DND-41 (cell line): ENCODE measurements around the gene PHACTR3.

Source experiments
- ATAC-seq: fragments of 200-7000 bp; cut with Tn5 transposase; 3 replicates; pipeline ENCODE4 v1.9.1; 2021; ENCODE audit warnings: low read depth; ENCODE audit not compliant: insufficient read depth
- DNase-seq: peaks from one replicate; pipeline ENCODE4 v3.0.0-alpha.2; 2020
- H2AFZ ChIP-seq: 2 replicates; pipeline ENCODE4 v1.6.0; 2012; ENCODE audit warnings: low read depth, low read length
- H3K27ac ChIP-seq: 2 replicates; pipeline ENCODE4 v1.5.1; 2012; ENCODE audit warnings: low read length, inconsistent platforms
- H3K27me3 ChIP-seq: fragments of 200-600 bp; sonication (generic); 2 replicates; pipeline ENCODE4 v1.6.0; 2012; ENCODE audit warnings: low read length, mild to moderate bottlenecking, inconsistent platforms; ENCODE audit not compliant: insufficient read depth, poor library complexity
- H3K36me3 ChIP-seq: 2 replicates; pipeline ENCODE4 v1.5.1; 2012; ENCODE audit warnings: low read length, inconsistent platforms; ENCODE audit not compliant: insufficient read depth
- H3K4me1 ChIP-seq: 2 replicates; pipeline ENCODE4 v1.5.1; 2012; ENCODE audit warnings: mild to moderate bottlenecking, low read length; ENCODE audit not compliant: insufficient read depth
- H3K4me2 ChIP-seq: 2 replicates; pipeline ENCODE4 v1.6.0; 2012; ENCODE audit warnings: mild to moderate bottlenecking, moderate library complexity, low read length, inconsistent platforms; ENCODE audit not compliant: insufficient read depth
- H3K4me3 ChIP-seq, 2 experiments: fragments of 200-600 bp in 1 of 2; shearing (Covaris generic) in 1 of 2; 2 replicates each; pipeline ENCODE4 v1.5.1; 2012 to 2016; ENCODE audit warnings: inconsistent platforms in 2 of 2, low read length in 2 of 2, mild to moderate bottlenecking in 2 of 2, low read depth in 1 of 2, moderate library complexity in 1 of 2
- H3K79me2 ChIP-seq: 2 replicates; pipeline ENCODE4 v1.6.0; 2012; ENCODE audit warnings: low read length, inconsistent platforms; ENCODE audit not compliant: insufficient read depth
- H3K9ac ChIP-seq: 2 replicates; pipeline ENCODE4 v1.6.0; 2012; ENCODE audit warnings: low read depth, mild to moderate bottlenecking, inconsistent platforms, low read length, moderate library complexity
- H3K9me3 ChIP-seq: 2 replicates; pipeline ENCODE4 v1.5.1; 2012; ENCODE audit warnings: low read length, moderate library complexity, mild to moderate bottlenecking, inconsistent platforms; ENCODE audit not compliant: insufficient read depth, severe bottlenecking
- H4K20me1 ChIP-seq: 2 replicates; pipeline ENCODE4 v1.6.0; 2012; ENCODE audit warnings: low read length; ENCODE audit not compliant: insufficient read depth
- CTCF ChIP-seq: IDR thresholded peaks from 2 replicates; pipeline ENCODE4 v1.5.1; 2012; ENCODE audit warnings: borderline replicate concordance, low read length, moderate library complexity, mild to moderate bottlenecking; ENCODE audit not compliant: poor library complexity, severe bottlenecking; ENCODE audit errors: extremely low read depth
- EZH2 ChIP-seq: IDR thresholded peaks from 3 replicates; pipeline ENCODE4 v1.6.1; 2012; ENCODE audit warnings: borderline replicate concordance, low read depth, mild to moderate bottlenecking, moderate library complexity, low read length, inconsistent platforms; ENCODE audit not compliant: severe bottlenecking

PHACTR3 gene

GRCh38 chr20:59673998-59674445 lies 69.7 kb downstream of the PHACTR3 start:
- no peak for DNase-seq
- Histone ChIP-seq H3K9me3 (no peaks in the 10 kb centered on the region), H3K9ac (no peak overlapping the region), H3K4me1 (no peaks in the 10 kb centered on the region), H3K4me2 (no peak overlapping the region), H3K79me2 (no peaks in the 10 kb centered on the region), H3K36me3 (no peaks in the 10 kb centered on the region), H4K20me1 (peaks cover 10% of the 10 kb centered on the region), H2AFZ (no peak overlapping the region), H3K27ac (no peak overlapping the region), H3K27me3 (peaks cover 35% of the 10 kb centered on the region), H3K4me3 (no peak overlapping the region)
- no peak for ATAC-seq
- TF ChIP-seq CTCF, result no peak
- TF ChIP-seq EZH2, result no peak

GRCh38 chr20:59676126-59676850 lies 71.9 kb downstream of the PHACTR3 start:
- TF ChIP-seq EZH2 (no peak), CTCF (no peak)
- ATAC-seq (no peak), DNase-seq (no peak)
- H3K4me3 ChIP-seq, result no peak overlapping the region
- H3K27me3 ChIP-seq, result peaks cover 44% of the 10 kb centered on the region
- H3K27ac ChIP-seq, result no peak overlapping the region
- H3K4me1 ChIP-seq, result no peaks in the 10 kb centered on the region
- H2AFZ ChIP-seq, result no peak overlapping the region
- no peaks in the 10 kb centered on the region for H3K79me2 ChIP-seq
- H3K9ac ChIP-seq, result no peak overlapping the region
- H4K20me1 ChIP-seq, result peaks cover 4% of the 10 kb centered on the region
- no peak overlapping the region for H3K4me2 ChIP-seq
- no peaks in the 10 kb centered on the region for H3K9me3 ChIP-seq
- H3K36me3 ChIP-seq, result no peaks in the 10 kb centered on the region

- peaks cover under 1% of the 10 kb centered on the region; the same call in 1 of the 2 replicates for H4K20me1 ChIP-seq
- H3K27ac ChIP-seq, result no peak overlapping the region
- no peak overlapping the region for H3K9ac ChIP-seq
- H3K4me1 ChIP-seq, result no peaks in the 10 kb centered on the region
- TF ChIP-seq EZH2, result no peak
- no peak for TF ChIP-seq CTCF
- DNase-seq (no peak), ATAC-seq (no peak)
- no peak overlapping the region for H2AFZ ChIP-seq
- H3K9me3 ChIP-seq, result no peaks in the 10 kb centered on the region
- no peaks in the 10 kb centered on the region for H3K79me2 ChIP-seq
- peaks cover 44% of the 10 kb centered on the region for H3K27me3 ChIP-seq
- H3K36me3 ChIP-seq, result no peaks in the 10 kb centered on the region
- H3K4me3 ChIP-seq, result no peak overlapping the region
- H3K4me2 ChIP-seq, result no peak overlapping the region
Observed at GRCh38 chr20:59676851-59677182, 72.5 kb downstream of the PHACTR3 start.
